Middle frontal gyrus (tissue), 1 donor: Measurements from ENCODE around the gene ZBTB9.

Experiments
- DNase-seq: peaks from one replicate; pipeline ENCODE4 v3.0.0-alpha.2; 2015; ENCODE audit warnings: low spot score; ENCODE audit errors: extremely low spot score

The ZBTB9 gene

DNA sequence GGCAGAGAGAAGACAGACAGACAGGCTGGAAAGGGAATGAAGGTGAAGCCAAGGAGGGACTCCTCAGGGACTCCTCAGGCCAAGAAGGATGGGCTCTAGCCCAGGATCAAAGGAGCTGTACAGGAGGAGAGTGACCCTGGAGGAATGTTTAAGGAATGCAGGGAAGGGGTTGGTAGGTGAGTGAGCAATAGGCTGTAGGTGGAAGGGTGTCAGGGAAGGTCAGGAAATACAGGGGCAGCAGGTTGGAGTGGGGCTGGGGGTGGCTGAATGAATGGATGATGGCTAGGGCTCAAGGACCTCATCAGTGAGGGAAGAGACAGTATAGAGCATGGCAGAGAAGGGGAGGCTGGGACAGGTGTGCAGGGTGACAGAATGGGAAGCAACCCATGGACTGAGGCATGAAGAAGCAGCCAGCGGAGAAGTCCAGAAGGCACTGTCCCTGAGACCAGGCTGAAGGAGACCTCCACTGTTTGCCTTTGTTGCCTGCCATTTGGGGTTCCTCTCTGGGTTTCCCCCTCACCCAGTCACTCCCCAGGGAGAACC lies 21.3 kb upstream of the ZBTB9 start:
- no peak for DNase-seq

DNA sequence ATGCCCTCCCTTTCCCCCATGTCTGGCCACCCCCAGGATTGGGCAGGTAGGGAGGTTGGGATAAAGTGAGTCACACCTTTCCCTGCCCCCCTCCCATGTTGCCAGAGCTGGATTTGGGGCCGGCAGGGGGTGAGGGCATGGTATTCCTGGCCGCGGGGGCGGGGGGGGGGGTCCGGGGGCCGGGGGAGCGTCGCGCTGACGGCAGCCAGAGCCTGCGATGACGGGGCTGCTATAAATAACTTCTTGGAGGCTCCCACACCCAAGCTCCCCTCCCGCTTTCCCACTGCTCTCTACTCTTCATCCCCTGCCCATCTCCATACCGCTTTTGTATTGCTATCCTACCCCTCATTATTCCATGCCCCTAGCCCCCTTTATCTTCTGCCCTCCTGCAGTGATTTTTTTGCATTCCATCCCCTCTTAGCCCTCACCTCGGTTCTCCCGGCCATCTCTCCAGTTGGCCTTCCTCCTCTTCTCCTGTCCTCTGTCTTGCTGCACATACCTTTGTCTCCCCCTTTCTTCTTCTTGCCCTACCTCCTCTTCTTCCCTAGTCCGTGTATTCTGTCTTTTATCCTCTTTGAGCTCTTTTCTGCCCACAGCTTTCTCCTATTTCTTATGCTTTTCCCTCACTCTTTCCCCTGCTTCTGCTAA lies 20.7 kb upstream of the ZBTB9 start:
- no peak for DNase-seq

- no peak for DNase-seq
These were observed 19.4 kb upstream of the ZBTB9 start for GRCh38 chr6:33434961-33435360.

DNA sequence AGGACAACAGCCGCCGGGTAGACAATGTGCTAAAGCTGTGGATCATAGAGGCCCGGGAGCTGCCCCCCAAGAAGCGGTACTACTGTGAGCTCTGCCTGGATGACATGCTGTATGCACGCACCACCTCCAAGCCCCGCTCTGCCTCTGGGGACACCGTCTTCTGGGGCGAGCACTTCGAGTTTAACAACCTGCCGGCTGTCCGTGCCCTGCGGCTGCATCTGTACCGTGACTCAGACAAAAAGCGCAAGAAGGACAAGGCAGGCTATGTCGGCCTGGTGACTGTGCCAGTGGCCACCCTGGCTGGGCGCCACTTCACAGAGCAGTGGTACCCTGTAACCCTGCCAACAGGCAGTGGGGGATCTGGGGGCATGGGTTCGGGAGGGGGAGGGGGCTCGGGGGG lies 16.7 kb upstream of the ZBTB9 start:
- DNase-seq = no peak

- no peak for DNase-seq
These were observed 15.3 kb upstream of the ZBTB9 start for GRCh38 chr6:33438978-33439594.

- no peak for DNase-seq
These were observed 14.3 kb upstream of the ZBTB9 start for GRCh38 chr6:33439956-33440648.

GRCh38 chr6:33440649-33441309 lies 13.6 kb upstream of the ZBTB9 start:
- no peak for DNase-seq

- no peak for DNase-seq
These were observed 12.9 kb upstream of the ZBTB9 start for GRCh38 chr6:33441457-33441856.

GRCh38 chr6:33442283-33442682 lies 12.1 kb upstream of the ZBTB9 start:
- no peak for DNase-seq

- no peak for DNase-seq
These were observed 11.4 kb upstream of the ZBTB9 start for GRCh38 chr6:33443025-33443424.

GRCh38 chr6:33443619-33444504 lies 10.5 kb upstream of the ZBTB9 start:
- DNase-seq = no peak

- no peak for DNase-seq
These were observed 9.2 kb upstream of the ZBTB9 start for GRCh38 chr6:33445119-33445603.

- DNase-seq = no peak
These were observed 8.0 kb upstream of the ZBTB9 start for GRCh38 chr6:33446356-33446755.

DNA sequence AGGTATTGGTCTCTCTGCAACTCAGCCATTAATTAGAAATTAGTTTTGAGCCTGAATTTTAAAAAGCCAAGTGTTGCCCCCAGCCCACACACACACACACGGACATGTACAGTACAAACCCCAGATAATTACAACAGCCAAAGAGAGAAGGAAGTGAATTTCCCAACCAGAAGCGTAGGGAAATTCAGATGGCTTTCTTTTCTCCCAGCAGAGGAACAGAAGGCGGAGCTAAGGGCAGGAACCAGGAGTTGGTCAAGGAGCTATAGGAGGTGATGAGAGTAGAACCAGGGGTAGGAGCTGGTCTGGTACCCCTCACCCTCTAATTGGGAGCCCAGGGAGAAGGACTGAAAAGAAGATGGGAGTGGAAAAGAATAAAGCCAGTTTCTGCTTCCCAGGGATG lies 3.9 kb upstream of the ZBTB9 start:
- no peak for DNase-seq

- no peak for DNase-seq
These were observed 2.8 kb upstream of the ZBTB9 start for GRCh38 chr6:33451606-33452005.

DNA sequence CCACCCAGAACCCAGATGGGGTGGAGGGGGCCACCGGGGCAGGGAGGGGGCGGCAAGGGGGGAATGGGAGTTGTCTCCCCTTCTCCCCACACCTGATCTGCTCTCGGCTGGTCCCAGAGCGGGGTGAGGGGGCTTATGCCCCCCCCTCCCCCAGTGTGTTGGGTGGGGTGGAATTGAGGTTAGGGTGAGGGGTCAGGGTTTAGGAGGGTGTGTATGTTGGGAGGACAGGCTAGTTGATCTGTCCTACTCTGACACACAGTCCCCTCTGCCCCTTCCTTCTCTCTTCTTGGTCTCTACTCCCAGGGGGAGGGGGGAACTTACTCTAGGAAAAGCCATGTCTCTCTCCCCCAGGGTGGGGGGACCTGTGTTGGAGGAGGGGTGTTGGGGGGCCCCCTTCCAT lies 1.9 kb upstream of the ZBTB9 start:
- no peak for DNase-seq

GRCh38 chr6:33453393-33454008 lies 875 bp upstream of the ZBTB9 start:
- DNase-seq = no peak

DNA sequence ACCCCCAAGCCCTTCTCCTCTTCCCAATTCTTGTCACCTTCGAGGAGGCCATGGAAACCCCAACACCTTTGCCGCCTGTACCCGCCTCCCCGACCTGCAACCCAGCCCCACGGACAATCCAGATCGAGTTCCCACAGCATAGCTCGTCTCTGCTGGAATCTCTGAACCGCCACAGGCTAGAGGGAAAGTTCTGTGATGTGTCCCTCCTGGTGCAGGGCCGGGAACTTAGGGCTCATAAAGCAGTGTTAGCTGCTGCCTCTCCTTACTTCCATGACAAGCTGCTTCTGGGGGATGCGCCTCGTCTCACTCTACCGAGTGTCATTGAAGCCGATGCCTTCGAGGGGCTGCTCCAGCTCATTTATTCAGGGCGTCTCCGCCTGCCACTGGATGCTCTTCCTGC lies 675 bp downstream of the ZBTB9 start:
- DNase-seq = no peak

DNA sequence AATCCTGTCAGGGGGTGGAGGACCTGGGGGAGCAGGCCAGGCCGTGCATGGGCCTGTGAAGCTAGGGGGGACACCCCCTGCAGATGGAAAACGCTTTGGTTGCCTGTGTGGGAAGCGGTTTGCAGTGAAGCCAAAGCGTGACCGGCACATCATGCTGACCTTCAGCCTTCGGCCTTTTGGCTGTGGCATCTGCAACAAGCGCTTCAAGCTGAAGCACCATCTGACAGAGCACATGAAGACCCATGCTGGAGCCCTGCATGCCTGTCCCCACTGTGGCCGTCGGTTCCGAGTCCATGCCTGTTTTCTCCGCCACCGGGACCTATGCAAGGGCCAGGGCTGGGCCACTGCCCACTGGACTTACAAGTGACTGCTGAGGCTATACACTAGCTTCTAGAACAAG lies 1.8 kb downstream of the ZBTB9 start:
- DNase-seq = no peak

- DNase-seq = no peak
These were observed 4.3 kb downstream of the ZBTB9 start for GRCh38 chr6:33458676-33459075.
